ES-I3 (cell line): ENCODE results near the gene DALRD3.
A peak's percentile ranks its signal among the peaks of the same experiment; 100 is the strongest.

Source experiments
- H3K36me3 ChIP-seq: 2 replicates; pipeline ENCODE4 v1.6.1; 2013; ENCODE audit warnings: mild to moderate bottlenecking, low read length, control low read depth, moderate library complexity; ENCODE audit not compliant: insufficient read depth
- H3K4me1 ChIP-seq: 2 replicates; pipeline ENCODE4 v1.6.1; 2013; ENCODE audit warnings: mild to moderate bottlenecking, control low read depth, low read length; ENCODE audit not compliant: insufficient read depth
- H3K9ac ChIP-seq: 2 replicates; pipeline ENCODE4 v1.6.1; 2013; ENCODE audit warnings: low read depth, mild to moderate bottlenecking, low read length, moderate library complexity
- H3K9me3 ChIP-seq: 2 replicates; pipeline ENCODE4 v1.6.1; 2013; ENCODE audit warnings: mild to moderate bottlenecking, low read length, moderate library complexity; ENCODE audit not compliant: control insufficient read depth, insufficient read depth

The DALRD3 gene, protein sequence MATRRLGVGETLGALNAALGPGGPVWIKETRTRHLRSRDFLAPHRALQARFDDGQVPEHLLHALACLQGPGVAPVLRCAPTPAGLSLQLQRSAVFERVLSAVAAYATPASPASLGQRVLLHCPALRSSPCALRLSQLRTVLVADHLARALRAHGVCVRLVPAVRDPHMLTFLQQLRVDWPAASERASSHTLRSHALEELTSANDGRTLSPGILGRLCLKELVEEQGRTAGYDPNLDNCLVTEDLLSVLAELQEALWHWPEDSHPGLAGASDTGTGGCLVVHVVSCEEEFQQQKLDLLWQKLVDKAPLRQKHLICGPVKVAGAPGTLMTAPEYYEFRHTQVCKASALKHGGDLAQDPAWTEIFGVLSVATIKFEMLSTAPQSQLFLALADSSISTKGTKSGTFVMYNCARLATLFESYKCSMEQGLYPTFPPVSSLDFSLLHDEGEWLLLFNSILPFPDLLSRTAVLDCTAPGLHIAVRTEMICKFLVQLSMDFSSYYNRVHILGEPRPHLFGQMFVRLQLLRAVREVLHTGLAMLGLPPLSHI

DNA sequence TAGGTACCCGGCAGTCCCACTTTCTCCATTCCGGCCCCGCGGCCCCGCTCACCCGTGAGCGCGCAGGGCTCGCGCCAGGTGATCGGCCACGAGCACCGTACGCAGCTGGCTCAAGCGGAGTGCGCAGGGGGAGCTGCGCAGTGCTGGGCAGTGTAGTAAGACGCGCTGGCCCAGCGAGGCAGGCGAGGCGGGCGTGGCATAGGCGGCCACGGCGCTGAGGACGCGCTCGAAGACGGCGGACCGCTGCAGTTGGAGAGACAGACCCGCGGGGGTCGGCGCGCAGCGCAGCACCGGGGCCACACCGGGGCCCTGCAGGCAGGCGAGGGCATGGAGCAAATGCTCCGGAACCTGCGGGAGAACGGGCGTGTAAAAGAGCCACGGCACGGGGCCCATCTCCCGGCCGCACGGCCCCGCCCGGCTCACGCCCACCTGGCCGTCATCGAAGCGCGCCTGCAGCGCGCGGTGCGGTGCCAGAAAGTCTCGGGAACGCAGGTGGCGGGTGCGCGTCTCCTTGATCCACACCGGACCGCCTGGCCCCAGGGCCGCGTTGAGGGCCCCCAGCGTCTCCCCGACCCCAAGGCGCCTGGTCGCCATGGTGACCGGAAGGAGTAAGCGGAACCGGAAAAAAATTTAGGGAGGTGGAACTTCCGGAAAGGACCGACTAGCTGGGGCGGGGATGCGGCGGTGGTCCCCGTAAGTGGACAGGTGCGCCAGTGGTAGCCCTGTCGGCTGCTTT lies at the start of gene DALRD3:
DALRD3 (minus strand) TSS at position 610 of the 736 bp plus-strand sequence; CDS start at position 594, 16 bp downstream.
- no peaks in the 10 kb centered on the region for H3K9me3 ChIP-seq
- peaks cover 2% of the 10 kb centered on the region; the same call in 1 of the 2 replicates for H3K36me3 ChIP-seq
- peaks cover 10% of the 10 kb centered on the region; the same call in 1 of the 2 replicates for H3K4me1 ChIP-seq
- peak within 1 kb of the TSS; percentile 61 for H3K9ac ChIP-seq

DNA sequence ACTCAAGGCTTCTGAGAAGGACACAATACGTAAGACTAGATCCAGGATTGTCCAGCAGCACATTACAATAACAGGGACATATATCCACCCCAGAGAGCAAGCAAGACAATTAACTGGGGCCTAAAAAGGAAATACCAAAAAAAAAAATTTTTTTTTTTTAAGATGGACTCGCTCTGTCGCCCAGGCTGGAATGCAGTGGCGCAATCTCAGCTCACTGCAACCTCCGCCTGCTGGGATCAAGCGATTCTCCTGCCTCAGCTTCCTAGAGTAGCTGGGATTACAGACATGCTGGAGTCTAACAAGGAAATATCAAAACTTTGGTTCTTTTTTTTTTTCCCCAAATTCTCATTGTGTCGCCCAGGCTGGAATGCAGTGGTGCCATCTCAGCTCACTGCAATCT lies 39.6 kb upstream of the DALRD3 start:
- Histone ChIP-seq H3K9ac (no peak overlapping the region), H3K9me3 (no peaks in the 10 kb centered on the region), H3K36me3 (peaks cover 40% of the 10 kb centered on the region), H3K4me1 (no peaks in the 10 kb centered on the region)

DNA sequence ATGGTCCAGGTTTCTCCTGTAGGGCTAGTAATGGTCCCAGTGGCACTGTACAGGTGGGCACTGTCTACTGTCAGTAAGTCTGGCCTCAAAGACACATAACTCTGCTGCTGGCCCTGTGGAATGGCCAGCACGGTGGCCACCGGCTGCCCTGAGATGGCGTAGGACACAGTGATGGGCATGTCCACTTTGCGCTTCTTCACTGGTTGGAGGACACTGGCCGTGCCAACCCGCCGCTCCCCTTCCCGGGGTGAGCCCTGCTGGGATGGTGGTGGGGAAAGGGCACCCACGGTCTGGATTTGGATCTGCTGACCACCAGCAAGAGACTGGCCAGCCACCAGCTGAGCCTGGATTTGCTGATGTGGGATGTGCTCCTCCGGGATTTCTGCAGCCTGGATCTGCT lies 38.9 kb upstream of the DALRD3 start:
- no peaks in the 10 kb centered on the region for H3K9me3 ChIP-seq
- no peaks in the 10 kb centered on the region for H3K4me1 ChIP-seq
- H3K36me3 ChIP-seq = peaks cover 44% of the 10 kb centered on the region
- H3K9ac ChIP-seq = no peak overlapping the region

DNA sequence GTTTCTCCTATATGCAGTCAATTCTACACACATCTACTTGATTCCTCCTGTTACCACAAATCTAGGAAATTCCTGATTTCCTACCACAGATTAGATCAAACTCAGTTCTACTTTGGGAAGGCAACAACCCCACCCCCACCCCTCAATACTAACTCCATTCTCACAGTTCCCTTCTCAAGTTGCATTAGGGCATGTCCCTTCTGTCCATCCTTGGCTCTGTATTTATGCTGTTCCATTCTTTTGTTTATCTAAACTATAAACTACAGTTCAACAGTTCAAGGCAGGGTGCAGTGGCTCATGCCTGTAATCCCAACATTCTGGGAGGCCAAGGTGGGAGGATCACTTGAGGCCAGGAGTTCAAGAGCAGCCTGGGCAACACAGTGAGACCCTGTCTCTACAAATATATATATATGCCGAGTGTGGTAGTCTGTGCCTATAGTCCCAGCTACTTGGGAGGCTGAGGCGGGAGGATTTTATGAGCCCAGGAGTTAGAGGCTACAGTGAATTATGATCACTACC lies 36.0 kb upstream of the DALRD3 start:
- peaks cover 48% of the 10 kb centered on the region for H3K36me3 ChIP-seq
- no peaks in the 10 kb centered on the region for H3K9me3 ChIP-seq
- no peaks in the 10 kb centered on the region for H3K4me1 ChIP-seq
- no peak overlapping the region for H3K9ac ChIP-seq

DNA sequence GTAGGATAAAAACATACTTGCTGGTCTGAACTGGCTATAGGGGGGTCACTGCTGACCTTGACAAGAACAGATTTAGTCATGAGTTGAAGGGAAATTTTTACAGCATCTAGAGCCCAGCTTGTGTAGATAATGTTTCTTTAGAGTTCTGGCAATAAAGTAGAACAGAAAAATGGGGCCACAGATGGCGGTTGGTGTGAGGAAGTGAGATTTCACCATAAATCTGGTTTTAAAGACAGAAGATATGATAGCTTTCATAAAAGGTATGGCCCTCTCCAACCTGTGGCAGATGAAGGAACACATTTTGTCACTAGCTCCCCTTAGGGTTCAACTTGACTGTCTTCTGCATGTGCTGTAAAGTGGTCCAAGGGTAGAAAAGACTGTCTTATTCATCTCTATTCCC lies 35.2 kb upstream of the DALRD3 start:
- Histone ChIP-seq H3K9ac (no peak overlapping the region), H3K9me3 (no peaks in the 10 kb centered on the region), H3K4me1 (no peaks in the 10 kb centered on the region), H3K36me3 (peaks cover 48% of the 10 kb centered on the region)

DNA sequence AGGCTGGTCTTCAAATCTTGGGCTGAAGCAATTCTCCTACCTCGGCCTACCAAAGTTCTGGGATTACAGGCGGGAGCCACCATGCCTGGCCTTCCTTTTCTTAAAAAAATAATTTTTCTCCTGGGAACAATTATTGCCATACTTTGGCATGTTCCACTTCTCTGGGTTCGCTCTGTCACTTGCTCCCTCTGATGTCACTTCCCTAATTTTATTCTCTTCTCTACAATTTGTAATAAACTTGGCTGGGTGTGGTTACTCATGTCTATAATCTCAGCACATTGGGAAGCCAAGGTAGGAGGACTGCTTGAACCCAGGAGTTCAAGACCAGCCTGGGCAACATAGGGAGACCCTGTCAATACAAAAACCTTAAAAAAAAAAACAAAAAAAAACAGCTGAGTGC lies 16.9 kb upstream of the DALRD3 start:
- Histone ChIP-seq H3K9ac (no peak overlapping the region), H3K4me1 (no peaks in the 10 kb centered on the region), H3K36me3 (peaks cover 31% of the 10 kb centered on the region), H3K9me3 (no peaks in the 10 kb centered on the region)

DNA sequence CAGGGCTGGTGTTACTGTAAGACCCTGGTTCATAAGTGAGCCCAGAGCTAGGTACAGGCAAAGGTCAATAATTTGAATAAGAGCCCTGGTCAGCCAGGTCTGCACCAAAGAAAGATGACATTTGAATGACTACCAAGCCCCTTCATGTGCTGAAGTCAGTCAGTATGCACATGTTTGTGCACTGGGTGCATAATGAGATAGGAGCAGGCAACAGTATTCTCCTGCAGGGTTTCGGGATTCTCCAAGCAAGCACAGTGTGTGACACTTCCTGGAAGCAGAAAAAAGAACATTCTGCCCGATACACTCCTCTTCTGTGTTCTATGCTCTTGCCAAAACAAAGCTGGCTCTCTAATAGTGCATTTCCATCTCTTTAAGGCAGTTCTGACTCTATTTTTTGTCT lies 16.3 kb upstream of the DALRD3 start:
- H3K36me3 ChIP-seq = peaks cover 31% of the 10 kb centered on the region
- no peaks in the 10 kb centered on the region for H3K4me1 ChIP-seq
- H3K9me3 ChIP-seq = no peaks in the 10 kb centered on the region
- no peak overlapping the region for H3K9ac ChIP-seq

DNA sequence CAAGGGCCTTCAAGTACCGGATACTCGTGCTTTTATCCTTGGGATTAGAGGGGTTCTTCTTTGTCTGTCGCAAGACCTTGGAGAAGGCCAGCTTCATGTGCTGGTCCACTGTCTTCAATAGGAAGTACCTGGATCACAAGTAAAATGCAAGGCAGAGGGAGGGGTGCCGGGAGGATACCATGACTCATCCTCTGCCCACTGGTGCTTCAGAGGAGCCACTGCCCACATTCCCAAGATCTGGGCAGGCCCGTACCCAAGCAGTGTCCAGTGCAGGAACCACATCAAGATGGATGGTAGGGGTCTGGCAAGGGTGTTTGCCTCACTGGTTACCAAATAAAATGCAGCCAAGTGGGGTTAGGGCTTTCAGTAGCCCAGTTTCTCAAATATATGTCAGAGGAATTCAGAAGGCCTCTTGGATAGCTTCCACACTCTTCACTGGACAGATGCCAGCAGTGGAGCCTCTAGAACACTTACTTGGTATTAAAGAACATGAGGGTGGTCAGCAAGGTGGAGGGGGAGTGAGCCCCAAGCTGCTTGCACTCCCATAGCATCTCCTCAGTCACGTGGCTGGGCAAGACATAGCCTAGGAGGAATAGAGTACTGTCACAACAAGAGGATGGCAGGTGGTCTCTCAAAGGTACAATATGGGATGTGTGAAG lies 14.4 kb upstream of the DALRD3 start:
- H3K4me1 ChIP-seq = peaks cover 4% of the 10 kb centered on the region; the same call in 1 of the 2 replicates
- H3K9me3 ChIP-seq = no peaks in the 10 kb centered on the region
- H3K36me3 ChIP-seq = peaks cover 34% of the 10 kb centered on the region
- H3K9ac ChIP-seq = no peak overlapping the region

DNA sequence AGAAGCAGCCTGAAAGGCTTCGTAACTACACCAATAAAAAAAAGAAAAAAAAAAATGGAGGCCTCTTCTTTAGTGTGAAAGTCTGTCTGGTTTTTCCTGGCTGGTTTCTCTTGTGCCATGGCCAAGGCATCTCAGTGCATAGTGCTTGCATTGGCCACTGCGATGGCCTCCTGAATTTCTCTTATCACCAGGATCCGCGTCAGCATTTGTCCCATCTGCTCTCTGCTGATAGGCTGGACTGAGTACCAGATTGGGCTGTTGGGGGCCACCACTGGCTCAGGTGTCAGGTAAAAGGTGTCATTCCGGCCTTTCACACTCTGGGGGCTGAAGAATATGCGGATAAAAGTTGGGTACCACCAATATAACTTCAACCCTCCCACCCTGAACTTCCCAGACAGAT lies 11.9 kb upstream of the DALRD3 start:
- H3K36me3 ChIP-seq = peaks cover 46% of the 10 kb centered on the region
- H3K9me3 ChIP-seq = no peaks in the 10 kb centered on the region
- no peak overlapping the region for H3K9ac ChIP-seq
- peaks cover 4% of the 10 kb centered on the region; the same call in 1 of the 2 replicates for H3K4me1 ChIP-seq

DNA sequence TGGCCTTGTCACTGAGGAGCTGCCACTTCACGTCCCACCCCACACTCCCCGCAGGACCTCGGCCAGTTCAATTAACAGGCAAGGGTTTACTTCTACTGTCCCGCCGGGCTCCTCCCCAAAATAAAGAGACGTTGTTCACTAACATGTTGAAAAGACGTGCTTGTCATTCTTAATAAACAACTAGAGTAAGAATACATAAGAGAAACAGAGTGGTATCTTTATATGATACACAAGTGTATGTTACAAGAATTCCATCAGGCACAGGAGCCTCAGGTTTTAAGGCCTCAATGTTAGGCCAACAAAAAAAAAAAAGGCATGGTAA lies 11.1 kb upstream of the DALRD3 start:
- Histone ChIP-seq H3K9me3 (no peaks in the 10 kb centered on the region), H3K4me1 (peaks cover 4% of the 10 kb centered on the region; the same call in 1 of the 2 replicates), H3K36me3 (peaks cover 51% of the 10 kb centered on the region), H3K9ac (peak overlapping the region; percentile 72; the same call in 1 of the 2 replicates)

DNA sequence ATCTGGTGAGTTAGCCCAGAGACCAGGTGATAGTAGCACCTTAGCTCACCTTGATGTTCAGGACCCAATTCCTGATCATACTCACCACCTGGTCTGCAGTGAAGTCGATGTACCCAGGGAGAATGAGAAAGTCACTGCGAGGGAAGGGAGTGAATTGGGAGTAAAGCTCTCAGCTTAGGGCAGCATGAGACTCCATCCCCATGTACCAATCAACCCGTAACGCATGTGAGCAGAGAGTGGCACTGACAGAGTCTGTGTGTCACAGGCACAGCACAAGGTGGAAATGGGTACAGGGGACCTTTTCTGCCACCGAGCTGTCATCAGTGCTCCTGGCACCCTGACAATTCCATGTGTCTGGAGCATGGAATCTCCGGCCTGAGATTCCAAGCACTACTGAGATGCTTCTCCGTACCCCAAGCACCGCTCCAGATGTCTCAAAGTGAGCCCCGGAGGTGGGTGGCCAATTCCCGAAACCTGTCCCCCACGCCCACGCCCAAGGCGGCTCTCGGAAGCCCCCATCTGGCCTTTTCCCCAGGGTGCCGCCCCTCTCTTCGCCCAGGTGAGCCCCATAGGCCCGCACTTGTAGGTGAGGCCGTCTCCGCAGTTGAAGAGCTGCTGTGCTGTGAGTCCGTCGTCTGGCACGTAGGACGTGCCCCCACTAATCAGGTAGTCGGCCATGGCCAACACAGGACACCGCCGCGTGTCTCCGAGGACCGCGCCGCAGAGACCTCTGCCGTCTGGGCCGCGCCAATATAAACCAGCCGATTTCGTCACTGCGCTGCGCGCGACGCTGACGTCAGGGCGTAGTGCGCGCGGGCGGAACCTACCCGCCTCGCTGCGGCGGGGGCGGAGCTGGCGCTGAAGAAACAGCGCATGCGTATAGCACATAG lies 10.5 kb upstream of the DALRD3 start, which contains the start of gene IMPDH2:
IMPDH2 (minus strand) TSS at position 726 of the 890 bp plus-strand sequence; CDS start at position 678, 48 bp downstream.
- no peaks in the 10 kb centered on the region for H3K9me3 ChIP-seq
- H3K36me3 ChIP-seq = peaks cover 54% of the 10 kb centered on the region
- H3K4me1 ChIP-seq = peaks cover 4% of the 10 kb centered on the region; the same call in 1 of the 2 replicates
- H3K9ac ChIP-seq = peak within 1 kb of the TSS; percentile 72

DNA sequence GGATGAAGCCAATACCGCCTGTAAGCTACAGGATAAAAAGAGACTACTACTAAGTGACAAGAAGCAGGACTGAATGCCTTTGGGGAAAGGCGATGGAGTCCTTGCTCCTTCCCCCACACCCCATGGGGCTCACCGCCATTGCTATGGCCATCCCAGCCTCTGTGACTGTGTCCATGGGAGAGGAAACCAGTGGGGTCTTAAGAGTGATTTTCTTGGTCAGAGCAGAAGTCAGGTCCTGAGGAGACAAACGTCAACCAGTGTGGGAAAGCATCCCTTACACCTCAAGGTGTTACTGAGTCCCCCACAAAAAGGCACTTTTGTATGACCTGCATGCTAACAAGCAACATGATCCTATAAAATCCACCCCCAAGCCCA lies 9.9 kb upstream of the DALRD3 start:
- no peaks in the 10 kb centered on the region for H3K9me3 ChIP-seq
- H3K4me1 ChIP-seq = peaks cover 4% of the 10 kb centered on the region; the same call in 1 of the 2 replicates
- peaks cover 56% of the 10 kb centered on the region for H3K36me3 ChIP-seq
- peak overlapping the region; percentile 72 for H3K9ac ChIP-seq

DNA sequence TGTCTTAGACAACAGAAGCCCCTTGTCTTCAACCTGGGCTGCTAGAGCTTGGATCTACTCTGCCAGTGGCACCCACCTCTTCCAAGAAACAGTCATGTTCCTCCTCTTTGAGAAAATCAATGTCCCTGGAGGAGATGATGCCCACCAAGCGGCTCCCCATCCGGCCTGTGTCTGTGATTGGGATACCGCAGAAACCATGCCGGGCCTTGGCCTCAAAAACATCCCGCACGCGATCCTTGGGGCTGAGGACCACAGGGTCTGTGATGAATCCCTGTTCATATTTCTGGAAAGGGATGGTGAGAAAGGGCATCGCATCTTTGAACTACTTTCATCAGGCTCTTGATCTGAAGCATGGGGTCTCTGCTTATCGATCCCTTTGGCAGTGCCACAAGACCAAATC lies 9.3 kb upstream of the DALRD3 start:
- Histone ChIP-seq H3K4me1 (peaks cover 11% of the 10 kb centered on the region; the same call in 1 of the 2 replicates), H3K9ac (no peak overlapping the region), H3K36me3 (peaks cover 54% of the 10 kb centered on the region)

More for the DNA sequence above, 9.3 kb upstream of the DALRD3 start:
- H3K9me3 ChIP-seq = no peaks in the 10 kb centered on the region
